Stimulated activated CD4-positive, alpha-beta T cell treated with anti-CD3 and anti-CD28 coated beads, Interleukin-4, amount 100 ng/mL, for 4 hours (primary cell): ENCODE results near the gene HAO2.
"Not testable (repeated sequence)": the region's sequence is repeated elsewhere in the genome, so short reads cannot be mapped to it uniquely, and the experiment has no call there.

Experiments used
- DNase-seq, 2 experiments: peaks; one replicate each; pipeline ENCODE4 v3.0.0-alpha.2; 2020

Gene HAO2

GRCh38 chr1:119368554-119368953, at the start of gene HAO2:
HAO2 (plus strand) TSS chr1:119368785; CDS start chr1:119381086, 12,301 bp downstream.
- no peak for DNase-seq

- DNase-seq: no peak
Observed at GRCh38 chr1:119320100-119320499, 48.5 kb upstream of the HAO2 start.

GRCh38 chr1:119321666-119322419, 46.7 kb upstream of the HAO2 start:
- no peak for DNase-seq

GRCh38 chr1:119323216-119323982, 45.2 kb upstream of the HAO2 start:
- DNase-seq: no peak

GRCh38 chr1:119324198-119324597, 44.4 kb upstream of the HAO2 start:
- DNase-seq: no peak

GRCh38 chr1:119326251-119326650, 42.3 kb upstream of the HAO2 start:
- no peak for DNase-seq

GRCh38 chr1:119327094-119327449, 41.5 kb upstream of the HAO2 start:
- DNase-seq: no peak

- peak in 1 of 2 experiments; percentile 30 for DNase-seq
Observed at GRCh38 chr1:119327450-119328155, 41.0 kb upstream of the HAO2 start.

- no peak for DNase-seq
Observed at GRCh38 chr1:119329541-119330461, 38.8 kb upstream of the HAO2 start.

- DNase-seq: no peak
Observed at GRCh38 chr1:119330466-119331189, 38.0 kb upstream of the HAO2 start.

GRCh38 chr1:119331190-119331515, 37.4 kb upstream of the HAO2 start:
- DNase-seq: no peak

- DNase-seq: no peak
Observed at GRCh38 chr1:119331915-119332314, 36.7 kb upstream of the HAO2 start.

- DNase-seq: no peak
Observed at GRCh38 chr1:119332622-119333021, 36.0 kb upstream of the HAO2 start.

GRCh38 chr1:119333163-119333896, 35.3 kb upstream of the HAO2 start:
- no peak for DNase-seq

GRCh38 chr1:119333897-119334250, 34.7 kb upstream of the HAO2 start:
- not testable (repeated sequence) for DNase-seq

- no peak for DNase-seq
Observed at GRCh38 chr1:119336848-119337247, 31.7 kb upstream of the HAO2 start.

- DNase-seq: no peak
Observed at GRCh38 chr1:119338004-119338403, 30.6 kb upstream of the HAO2 start.

GRCh38 chr1:119338757-119339156, 29.8 kb upstream of the HAO2 start:
- DNase-seq: no peak

GRCh38 chr1:119340861-119341261, 27.7 kb upstream of the HAO2 start:
- DNase-seq: no peak

- DNase-seq: no peak
Observed at GRCh38 chr1:119341372-119341947, 27.1 kb upstream of the HAO2 start.

GRCh38 chr1:119345398-119345797, 23.2 kb upstream of the HAO2 start:
- DNase-seq: no peak
